GM12878 (cell line): Measurements from ENCODE around the gene PRCD. TPM values are rescaled to one million over a fixed set of nuclear protein-coding genes. Genes with fewer than 3 reads are reported as not detected.

Source experiments
- ATAC-seq: fragments of 200-7000 bp; cut with Tn5 transposase; 3 replicates; pipeline ENCODE4 v1.9.1; 2020; ENCODE audit warnings: mild to moderate bottlenecking, moderate library complexity
- BruUV-seq: library from RNA; stranded (reverse); fragments of 400-500 nt; replicated peaks from 2 replicates; lab custom pipeline; 2021; lab: Mats Ljungman, UMichigan
- CTCF ChIA-PET: fragments of 300-600 bp; sonication (Branson Sonifier 250); formaldehyde crosslinking; extraction: SDS; loops from one replicate; lab custom pipeline; 2021; ENCODE audit warnings: inconsistent platforms; lab: Yijun Ruan, JAX
- POLR2A ChIA-PET: fragments of 350-600 bp; formaldehyde crosslinking; extraction: SDS; loops from one replicate; lab custom pipeline; 2021; ENCODE audit warnings: inconsistent platforms; lab: Charles Lee
- RAD21 ChIA-PET: fragments of 300-600 bp; sonication (Branson Sonifier 250); formaldehyde crosslinking; loops from one replicate; lab custom pipeline; 2023; ENCODE audit warnings: antibody characterized with exemption; ENCODE audit not compliant: unreplicated experiment; lab: Charles Lee
- SMC1A ChIA-PET: fragments of 300-600 bp; sonication (Branson Sonifier 250); formaldehyde crosslinking; loops from one replicate; lab custom pipeline; 2023; ENCODE audit not compliant: unreplicated experiment, uncharacterized antibody; lab: Charles Lee
- DNase-seq: peaks from one replicate; pipeline ENCODE4 v3.0.0-alpha.2; 2011; ENCODE audit warnings: low read depth, low spot score
- FAIRE-seq: peaks from 3 replicates; lab custom pipeline; 2011; peaks lifted over from hg19 to GRCh38; lab: Jason Lieb, UNC
- H2AFZ ChIP-seq: 2 replicates; pipeline ENCODE4 v1.6.0; 2011; ENCODE audit warnings: low read depth, low read length, control low read depth; ENCODE audit not compliant: control insufficient read depth
- H3K27ac ChIP-seq: 2 replicates; pipeline ENCODE4 v1.5.1; 2011; ENCODE audit warnings: control low read depth; ENCODE audit not compliant: control insufficient read depth, insufficient read depth
- H3K27me3 ChIP-seq, 2 experiments: replicated peaks in 1 of 2; 2 replicates each; pipeline versions ENCODE4 v1.6.0 to v1.6.1; 2011; ENCODE audit warnings: low read length in 1 of 2; ENCODE audit not compliant: control insufficient read depth in 2 of 2, insufficient read depth in 2 of 2
- H3K36me3 ChIP-seq, 2 experiments: 2 replicates each; pipeline ENCODE4 v1.5.1; 2011; ENCODE audit warnings: low read length in 1 of 2; ENCODE audit not compliant: control insufficient read depth in 2 of 2, insufficient read depth in 2 of 2
- H3K4me1 ChIP-seq: 2 replicates; pipeline ENCODE4 v1.6.1; 2011; ENCODE audit warnings: mild to moderate bottlenecking, low read length, moderate library complexity, mixed read lengths; ENCODE audit not compliant: control insufficient read depth, insufficient read depth
- H3K4me2 ChIP-seq: 2 replicates; pipeline ENCODE4 v1.6.0; 2011; ENCODE audit warnings: control low read depth; ENCODE audit not compliant: control insufficient read depth, insufficient read depth
- H3K4me3 ChIP-seq: fragments of 200-600 bp; sonication (generic); 2 replicates; pipeline ENCODE4 v1.5.1; 2016
- H3K79me2 ChIP-seq: 2 replicates; pipeline ENCODE4 v1.6.0; 2011; ENCODE audit warnings: low read length; ENCODE audit not compliant: control insufficient read depth, insufficient read depth
- H3K9ac ChIP-seq: 2 replicates; pipeline ENCODE4 v1.8.0; 2011; ENCODE audit warnings: low read length, control low read depth, mixed read lengths; ENCODE audit not compliant: control insufficient read depth, insufficient read depth
- H3K9me3 ChIP-seq: replicated peaks from 3 replicates; pipeline ENCODE4 v1.5.1; 2011; ENCODE audit warnings: mild to moderate bottlenecking, low read length; ENCODE audit not compliant: control insufficient read depth, insufficient read depth
- H4K20me1 ChIP-seq: 2 replicates; pipeline ENCODE4 v1.6.0; 2011; ENCODE audit not compliant: control insufficient read depth, insufficient read depth
- BCL3 ChIP-seq: IDR thresholded peaks from 2 replicates; pipeline ENCODE4 v1.6.1; 2011; ENCODE audit warnings: borderline replicate concordance, low read depth, mild to moderate bottlenecking, moderate library complexity, low read length; ENCODE audit not compliant: insufficient read depth, poor library complexity, severe bottlenecking
- CBX5 ChIP-seq: sonication (generic); IDR thresholded peaks from 2 replicates; pipeline ENCODE4 v1.6.1; 2016; ENCODE audit warnings: low read depth, moderate library complexity, mild to moderate bottlenecking, inconsistent platforms
- CEBPB ChIP-seq, 2 experiments: fragments of 150-350 bp in 1 of 2; IDR thresholded peaks; 2 replicates each; pipeline ENCODE4 v1.6.1; 2012 to 2014; ENCODE audit warnings: low read depth in 2 of 2, low read length in 2 of 2, borderline replicate concordance in 1 of 2, inconsistent platforms in 1 of 2
- E2F4 ChIP-seq: IDR thresholded peaks from 2 replicates; pipeline ENCODE4 v1.6.1; 2012; ENCODE audit warnings: low read depth, low read length, improper control_type of control experiment
- HSF1 ChIP-seq: fragments of 150-350 bp; IDR thresholded peaks from 2 replicates; pipeline ENCODE4 v1.6.1; 2014; ENCODE audit warnings: mild to moderate bottlenecking, low read depth, low read length
- MTA2 ChIP-seq: fragments of 450-650 bp; IDR thresholded peaks from 2 replicates; pipeline ENCODE4 v1.6.1; 2016; ENCODE audit warnings: low read depth, mild to moderate bottlenecking, moderate library complexity
- NBN ChIP-seq: fragments of 450-650 bp; IDR thresholded peaks from 2 replicates; pipeline ENCODE4 v1.6.1; 2016
- NR2C1 ChIP-seq: fragments of 450-650 bp; IDR thresholded peaks from 2 replicates; pipeline ENCODE4 v1.6.1; 2017; ENCODE audit warnings: antibody characterized with exemption, mild to moderate bottlenecking, moderate library complexity
- POLR2AphosphoS2 ChIP-seq: IDR thresholded peaks from 2 replicates; pipeline ENCODE4 v1.6.1; 2011; ENCODE audit warnings: low read depth, mild to moderate bottlenecking, low read length, improper control_type of control experiment, moderate library complexity
- POLR2AphosphoS5 ChIP-seq: IDR thresholded peaks from 2 replicates; pipeline ENCODE4 v1.6.1; 2011; ENCODE audit warnings: mild to moderate bottlenecking, low read length, inconsistent platforms
- RB1 ChIP-seq: fragments of 450-650 bp; formaldehyde crosslinking; IDR thresholded peaks from 2 replicates; pipeline ENCODE4 v1.6.1; 2017; ENCODE audit warnings: mild to moderate bottlenecking, borderline replicate concordance
- RCOR1 ChIP-seq: conservative IDR thresholded peaks from 2 replicates; pipeline ENCODE4 v1.6.1; 2012; ENCODE audit warnings: low read depth, low read length, improper control_type of control experiment
- SMARCA5 ChIP-seq: fragments of 450-650 bp; IDR thresholded peaks from 2 replicates; pipeline ENCODE4 v1.6.1; 2017; ENCODE audit warnings: mild to moderate bottlenecking
- SUPT20H ChIP-seq: IDR thresholded peaks from 2 replicates; pipeline ENCODE4 v1.6.1; 2011; ENCODE audit warnings: low read depth, mild to moderate bottlenecking, low read length, moderate library complexity, borderline replicate concordance; ENCODE audit not compliant: control insufficient read depth
- TARDBP ChIP-seq: IDR thresholded peaks from 2 replicates; pipeline ENCODE4 v1.6.1; 2016; ENCODE audit warnings: borderline replicate concordance
- ZNF207 ChIP-seq: fragments of 450-650 bp; IDR thresholded peaks from 2 replicates; pipeline ENCODE4 v1.6.1; 2014; ENCODE audit warnings: antibody characterized with exemption, mild to moderate bottlenecking, borderline replicate concordance
- WGBS: methylation state at CpG from one replicate; pipeline ENCODE4 v1.1.6; 2016; ENCODE audit warnings: low lambda C conversion rate; ENCODE audit not compliant: insufficient replicate concordance, insufficient coverage; ENCODE audit errors: missing lambda C conversion rate; 5-methylcytosine and 5-hydroxymethylcytosine counted together
- in situ Hi-C: fragments of 300-500 bp; cut with MboI; formaldehyde crosslinking; loops from 9 replicates; pipeline ENCODE4 v1.14.3; 2018; ENCODE audit warnings: mixed read lengths
- intact Hi-C: fragments of 100-400 bp; cut with micrococcal nuclease; formaldehyde crosslinking; loops from one replicate; pipeline ENCODE4 v1.14.2; 2022; ENCODE audit not compliant: unreplicated experiment
- polyA plus RNA-seq, 11 experiments: library from polyadenylated mRNA; depleted of rRNA in 4 of 11; unstranded in 6 of 11; stranded (reverse) in 5 of 11; fragments of >200 nt; fragmentation: Nextera tagmentation in 4 of 11; fragmentation: Illumina TruSeq in 1 of 11; extraction: Ambion mirVana in 4 of 11; extraction: Trizol in 1 of 11; gene quantifications; 1 replicate in 1 of 11; 2 replicates in 10 of 11; pipeline versions ENCODE4 v1.2.1 to v1.2.3, GENCODE V29; 2011 to 2016; ENCODE audit warnings: inconsistent platforms in 2 of 11, missing spikeins in 2 of 11, low read depth in 1 of 11
- total RNA-seq, 4 experiments: library from RNA; depleted of rRNA in 3 of 4; stranded (reverse); fragments of >200 nt in 3 of 4; fragmentation: Illumina TruSeq in 1 of 4; extraction: Trizol in 1 of 4; gene quantifications; 2 replicates each; pipeline versions ENCODE4 v1.2.1 to v1.2.3, GENCODE V29; 2013 to 2021

The PRCD gene
- total and polyA plus RNA-seq, 10 of the 15 experiments (the other 5 are each of a cell fraction or from before 2014, with no cell fraction given), result 0.18 to 0.95 (median 0.34) TPM; not detected in 4

- TF ChIP-seq HSF1, result no peak
These were observed 20.4 kb downstream of the PRCD start (continued) for GRCh38 chr17:76560036-76560876.

- intact Hi-C loops, result loop anchor here (10.0 kb wide), 1 partner anchor 134 kb away; no protein-coding TSS in a partner anchor
- peaks cover 63% of the 10 kb centered on the region for H3K79me2 ChIP-seq
- TF ChIP-seq SUPT20H (no peak), E2F4 (no peak), ZNF207 (no peak), RCOR1 (no peak), CEBPB (IDR thresholded peaks at IDR 0.05; ENCODE audit: borderline replicate concordance in 1 of 2, low read depth in 2 of 2, low read length in 2 of 2) (no peak), MTA2 (no peak), SMARCA5 (no peak; the same call in 1 of the 2 replicates), TARDBP (no peak), RB1 (no peak), POLR2AphosphoS5 (no peak; the same call in none of the 2 replicates), CBX5 (no peak), POLR2AphosphoS2 (no peak), NBN (0 out of 2 replicates have a peak, but pooled peaks have one; percentile 34), NR2C1 (no peak), BCL3 (no peak)
These were observed 21.0 kb downstream of the PRCD start for GRCh38 chr17:76560877-76561221.

More at GRCh38 chr17:76560877-76561221, 21.0 kb downstream of the PRCD start:
- ChIA-PET RAD21 (interaction anchor here (1.2 to 3.0 kb wide), 5 partner anchors 9 to 63 kb away, joined by 3 to 22 read pairs (median 5); no protein-coding TSS in a partner anchor), SMC1A (interaction anchor here (0.8 to 7.2 kb wide), 7 partner anchors 9 to 152 kb away, joined by 3 to 87 read pairs (median 7); no protein-coding TSS in a partner anchor), CTCF (interaction anchor here (1.1 to 6.1 kb wide), 10 partner anchors 11 to 153 kb away, joined by 3 to 146 read pairs (median 5); no protein-coding TSS in a partner anchor), POLR2A (interaction anchor here (0.7 to 1.6 kb wide), 5 partner anchors 9 to 147 kb away, joined by 3 to 6 read pairs (median 4); a partner anchor contains a TSS)
- Histone ChIP-seq H3K27me3 (no peaks in the 10 kb centered on the region), H3K4me1 (peaks cover 17% of the 10 kb centered on the region), H3K27ac (peak overlapping the region; percentile 95), H3K9me3 (no peaks in the 10 kb centered on the region), H3K9ac (peak overlapping the region; percentile 99), H4K20me1 (peaks cover 3% of the 10 kb centered on the region; the same call in 1 of the 2 replicates), H3K4me3 (peak overlapping the region; percentile 74), H3K4me2 (peak overlapping the region; percentile 94), H2AFZ (no peak overlapping the region), H3K36me3 (peaks cover 7 to 23% of the 10 kb centered on the region in 2 experiments)
- DNase-seq (no peak), FAIRE-seq (no peak), ATAC-seq (peak; percentile 7; the same call in 2 of the 3 replicates)
- 36% methylated on average over 6 of the region's 6 CpGs for whole genome bisulfite sequencing
- in situ Hi-C loops, result no loop called here
- no TSS peak for BruUV-seq
